GM19099 (cell line): ENCODE results near the gene MAT2B.
A peak's percentile ranks its signal among the peaks of the same experiment; 100 is the strongest.

Experiments
- POLR2A ChIP-seq: IDR thresholded peaks from 3 replicates; pipeline ENCODE4 v1.6.1; 2011; ENCODE audit warnings: low read depth; ENCODE audit not compliant: insufficient read length; ENCODE audit errors: extremely low read depth

The MAT2B gene

GRCh38 chr5:163505368-163506094, at the start of gene MAT2B:
MAT2B (plus strand) TSS chr5:163505619; CDS start chr5:163505687, 68 bp downstream.
- peak; percentile 94 for TF ChIP-seq POLR2A

GRCh38 chr5:163456029-163456589, 49.3 kb upstream of the MAT2B start:
- no peak for TF ChIP-seq POLR2A

- TF ChIP-seq POLR2A = no peak
Observed at GRCh38 chr5:163456840-163457239, 48.6 kb upstream of the MAT2B start.

- no peak for TF ChIP-seq POLR2A
Observed at GRCh38 chr5:163458778-163459385, 46.5 kb upstream of the MAT2B start.

- no peak for TF ChIP-seq POLR2A
Observed at GRCh38 chr5:163459462-163459818, 46.0 kb upstream of the MAT2B start.

- TF ChIP-seq POLR2A = peak; percentile 98
Observed at GRCh38 chr5:163459819-163460561, 45.4 kb upstream of the MAT2B start, which contains the start of gene NUDCD2. NUDCD2 (minus strand) TSS chr5:163460102; CDS start chr5:163460050, 52 bp downstream.

- TF ChIP-seq POLR2A = peak; percentile 86
Observed at GRCh38 chr5:163460562-163461171, 44.8 kb upstream of the MAT2B start, which contains the start of gene HMMR. HMMR (plus strand) TSS chr5:163460632; CDS start chr5:163460693, 61 bp downstream.

- TF ChIP-seq POLR2A = no peak
Observed at GRCh38 chr5:163463063-163463435, 42.4 kb upstream of the MAT2B start.

GRCh38 chr5:163467682-163468081, 37.7 kb upstream of the MAT2B start:
- no peak for TF ChIP-seq POLR2A

GRCh38 chr5:163473635-163474243, 31.7 kb upstream of the MAT2B start:
- TF ChIP-seq POLR2A = no peak

GRCh38 chr5:163475411-163475810, 30.0 kb upstream of the MAT2B start:
- no peak for TF ChIP-seq POLR2A

- no peak for TF ChIP-seq POLR2A
Observed at GRCh38 chr5:163478126-163478981, 27.1 kb upstream of the MAT2B start.

GRCh38 chr5:163478982-163479271, 26.5 kb upstream of the MAT2B start:
- TF ChIP-seq POLR2A = no peak
